GM19324 (cell line): ENCODE measurements around the gene SMURF1.
"Not testable (repeated sequence)": the region's sequence is repeated elsewhere in the genome, so short reads cannot be mapped to it uniquely, and the experiment has no call there.

Experiments
- ATAC-seq: cut with Tn5 transposase; IDR thresholded peaks from one replicate; pipeline ENCODE4 v1.9.1; 2021; ENCODE audit warnings: mild to moderate bottlenecking, moderate library complexity; ENCODE audit not compliant: unreplicated experiment, low FRiP score

SMURF1 gene

GRCh38 chr7:99072126-99072525 is 71.8 kb downstream of the SMURF1 start:
- no peak for ATAC-seq

GRCh38 chr7:99070361-99070760 is 73.5 kb downstream of the SMURF1 start:
- no peak for ATAC-seq

- no peak for ATAC-seq
Observed at GRCh38 chr7:99061001-99061776, 82.7 kb downstream of the SMURF1 start.

- no peak for ATAC-seq
Observed at GRCh38 chr7:99054781-99055180, 89.1 kb downstream of the SMURF1 start.

- no peak for ATAC-seq
Observed at GRCh38 chr7:99050971-99051370, 92.9 kb downstream of the SMURF1 start.

- ATAC-seq = no peak
Observed at GRCh38 chr7:99047526-99048077, 96.3 kb downstream of the SMURF1 start.

- ATAC-seq = no peak
Observed at GRCh38 chr7:99046722-99047121, 97.2 kb downstream of the SMURF1 start.

GRCh38 chr7:99046262-99046661 is 97.6 kb downstream of the SMURF1 start:
- ATAC-seq = not testable (repeated sequence)

- not testable (repeated sequence) for ATAC-seq
Observed at GRCh38 chr7:99044858-99045257, 99.0 kb downstream of the SMURF1 start.

GRCh38 chr7:99042957-99043356 is 101.0 kb downstream of the SMURF1 start:
- ATAC-seq = no peak

GRCh38 chr7:99041526-99041925 is 102.4 kb downstream of the SMURF1 start:
- ATAC-seq = no peak

- ATAC-seq = no peak
Observed at GRCh38 chr7:99040104-99040958, 103.6 kb downstream of the SMURF1 start.

GRCh38 chr7:99039384-99039891 is 104.5 kb downstream of the SMURF1 start:
- ATAC-seq = no peak

GRCh38 chr7:99038086-99038855 is 105.6 kb downstream of the SMURF1 start:
- ATAC-seq = no peak

- ATAC-seq = no peak
Observed at GRCh38 chr7:99037327-99037940, 106.5 kb downstream of the SMURF1 start.

- no peak for ATAC-seq
Observed at GRCh38 chr7:99036546-99037111, 107.3 kb downstream of the SMURF1 start.

GRCh38 chr7:99035723-99036545 is 108.0 kb downstream of the SMURF1 start:
- no peak for ATAC-seq

GRCh38 chr7:99034932-99035722 is 108.8 kb downstream of the SMURF1 start:
- no peak for ATAC-seq
